Cardiac fibroblast (primary cell): ENCODE results near the gene KREMEN2.

Source experiments
- DNase-seq, 2 donors: peaks; one replicate each; pipeline versions ENCODE4 v3.0.0 to v3.0.0-alpha.2; 2010; ENCODE audit warnings: low read depth in 2 of 2
- H3K4me3 ChIP-seq, 2 donors: replicated peaks in 1 of 2; 1 replicate in 1 of 2; 2 replicates in 1 of 2; pipeline ENCODE4 v1.5.1; 2011; ENCODE audit warnings: low read depth in 2 of 2, low read length in 2 of 2, mild to moderate bottlenecking in 2 of 2, moderate library complexity in 1 of 2
- CTCF ChIP-seq: IDR thresholded peaks from one replicate; pipeline ENCODE4 v1.5.1; 2011; ENCODE audit warnings: low read depth, mild to moderate bottlenecking, low read length, inconsistent platforms

The KREMEN2 gene

GRCh38 chr16:2952679-2953078, 11.4 kb upstream of the KREMEN2 start:
- no peak for TF ChIP-seq CTCF
- H3K4me3 ChIP-seq, result no peak overlapping the region
- no peak for DNase-seq

GRCh38 chr16:2953706-2954627, 10.1 kb upstream of the KREMEN2 start:
- no peak for DNase-seq
- no peak for TF ChIP-seq CTCF
- H3K4me3 ChIP-seq, result no peak overlapping the region

GRCh38 chr16:2954656-2955381, 9.3 kb upstream of the KREMEN2 start:
- no peak for TF ChIP-seq CTCF

GRCh38 chr16:2955438-2955778, 8.7 kb upstream of the KREMEN2 start:
- no peak overlapping the region for H3K4me3 ChIP-seq
- TF ChIP-seq CTCF, result no peak
- no peak for DNase-seq

More at GRCh38 chr16:2954656-2955381, 9.3 kb upstream of the KREMEN2 start:
- no peak for DNase-seq
- no peak overlapping the region for H3K4me3 ChIP-seq

- H3K4me3 ChIP-seq, result no peak overlapping the region
- DNase-seq, result no peak
Observed at GRCh38 chr16:2955779-2956578, 8.1 kb upstream of the KREMEN2 start.

More at GRCh38 chr16:2955779-2956578, 8.1 kb upstream of the KREMEN2 start:
- TF ChIP-seq CTCF, result no peak
